A549 treated with DMSO at 1 μM for 4 hours (cell line): ENCODE data around the gene PYROXD2. TPM values are rescaled to one million over a fixed set of nuclear protein-coding genes. Genes with fewer than 3 reads are reported as not detected.

Experiments
- total RNA-seq: library from RNA; stranded (reverse); fragments of 200-300 nt; extraction: Qiagen RNA extraction; gene quantifications from 5 replicates; pipeline ENCODE4 v1.2.3, GENCODE V29; 2022; ENCODE audit warnings: low read depth

PYROXD2 gene
- 3.2 to 5.1 TPM (median 4.1 TPM) in 5 replicates for total RNA-seq

DNA sequence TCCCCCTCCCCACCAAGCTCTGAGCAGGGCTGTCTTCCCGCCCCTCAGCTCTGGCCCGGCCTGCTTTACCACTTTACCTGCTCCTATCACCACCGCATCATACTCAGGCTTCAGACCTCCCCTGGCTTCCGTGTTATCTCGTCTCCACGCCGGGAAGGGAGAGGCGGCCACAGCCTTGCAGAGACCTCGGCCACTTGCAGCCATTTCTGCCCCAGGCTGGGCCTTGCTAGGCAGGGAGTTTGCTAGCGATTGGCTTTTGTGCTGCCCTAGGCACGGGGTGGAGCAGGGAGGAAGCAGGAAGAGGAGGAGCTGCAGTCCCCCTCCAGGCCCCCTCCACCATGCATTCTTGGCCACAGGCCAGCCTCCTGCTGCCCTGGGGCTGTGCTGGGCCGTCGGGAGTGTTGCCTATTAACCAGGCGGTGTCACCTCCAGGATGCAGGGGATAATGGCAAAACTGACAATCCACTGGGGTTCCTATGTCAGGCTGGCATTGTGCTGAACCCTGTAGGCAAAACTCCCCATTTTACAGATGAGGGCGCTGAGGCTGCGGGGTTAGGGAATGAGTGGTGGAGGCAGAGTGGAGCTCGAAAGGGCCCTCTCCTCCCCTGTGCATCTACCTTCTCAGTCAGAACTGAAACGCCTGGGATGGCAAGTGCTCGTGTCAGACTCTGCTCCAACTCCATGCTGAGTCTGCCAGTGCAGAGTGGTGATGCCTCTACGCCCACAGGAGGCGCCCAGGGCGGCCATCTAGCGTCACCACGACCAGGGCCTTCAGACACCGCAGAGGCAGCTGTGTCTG, at the start of gene PYROXD2:
Gene PYROXD2 (minus strand): TSS at position 251 of the 799 bp plus-strand sequence. CDS start 47 bp downstream, at position 204.

GRCh38 chr10:98446661-98447221, 31.8 kb upstream of the PYROXD2 start, which contains the start of gene HPS1:
TSS of gene HPS1 (minus strand) at chr10:98446935. CDS start at chr10:98443240, 3,695 bp downstream.

Other genes with a start within 250 kb of the PYROXD2 start
- gene LOXL4, start 147.0 kb downstream of the PYROXD2 start, total RNA-seq = 1.3 to 1.7 TPM (median 1.5 TPM) in 5 replicates
- gene HPS1, start 31.8 kb upstream of the PYROXD2 start, total RNA-seq = 28.2 to 35.6 TPM (median 34.6 TPM) in 5 replicates